IPS DF 4.7 (cell line): ENCODE measurements around the gene ACSL3.
A peak's percentile ranks its signal among the peaks of the same experiment; 100 is the strongest.
"Not testable (repeated sequence)": the region's sequence is repeated elsewhere in the genome, so short reads cannot be mapped to it uniquely, and the experiment has no call there.

ENCODE experiments used
- DNase-seq: peaks from one replicate; pipeline ENCODE4 v3.0.0-alpha.2; 2013; ENCODE audit warnings: low spot score; ENCODE audit errors: extremely low read depth

The ACSL3 gene

GRCh38 chr2:222907790-222908441, 47.1 kb downstream of the ACSL3 start:
- DNase-seq, result peak; percentile 30

DNA sequence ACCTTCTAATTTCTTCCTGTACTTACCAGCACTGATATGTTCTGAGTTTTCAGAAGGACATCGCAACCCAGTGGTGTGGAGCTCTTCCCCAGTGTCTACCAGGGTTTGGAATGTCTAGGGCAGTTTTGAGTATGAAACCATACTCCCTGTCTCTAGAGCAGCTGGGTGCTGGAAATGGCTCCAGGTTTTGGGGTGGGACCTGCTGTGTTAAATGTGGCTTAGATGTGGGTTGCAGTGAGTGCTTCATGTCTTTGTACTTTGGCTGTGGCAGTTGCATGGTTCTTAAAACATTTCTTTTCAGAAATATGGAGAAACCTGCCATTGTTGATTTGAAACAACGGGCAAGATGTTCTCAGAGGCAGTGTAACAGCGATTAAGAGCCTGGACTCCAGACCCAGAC, 48.5 kb downstream of the ACSL3 start:
- no peak for DNase-seq

GRCh38 chr2:222912117-222912516, 51.3 kb downstream of the ACSL3 start:
- DNase-seq, result no peak

- no peak for DNase-seq
Observed at GRCh38 chr2:222912776-222913175, 51.9 kb downstream of the ACSL3 start.

DNA sequence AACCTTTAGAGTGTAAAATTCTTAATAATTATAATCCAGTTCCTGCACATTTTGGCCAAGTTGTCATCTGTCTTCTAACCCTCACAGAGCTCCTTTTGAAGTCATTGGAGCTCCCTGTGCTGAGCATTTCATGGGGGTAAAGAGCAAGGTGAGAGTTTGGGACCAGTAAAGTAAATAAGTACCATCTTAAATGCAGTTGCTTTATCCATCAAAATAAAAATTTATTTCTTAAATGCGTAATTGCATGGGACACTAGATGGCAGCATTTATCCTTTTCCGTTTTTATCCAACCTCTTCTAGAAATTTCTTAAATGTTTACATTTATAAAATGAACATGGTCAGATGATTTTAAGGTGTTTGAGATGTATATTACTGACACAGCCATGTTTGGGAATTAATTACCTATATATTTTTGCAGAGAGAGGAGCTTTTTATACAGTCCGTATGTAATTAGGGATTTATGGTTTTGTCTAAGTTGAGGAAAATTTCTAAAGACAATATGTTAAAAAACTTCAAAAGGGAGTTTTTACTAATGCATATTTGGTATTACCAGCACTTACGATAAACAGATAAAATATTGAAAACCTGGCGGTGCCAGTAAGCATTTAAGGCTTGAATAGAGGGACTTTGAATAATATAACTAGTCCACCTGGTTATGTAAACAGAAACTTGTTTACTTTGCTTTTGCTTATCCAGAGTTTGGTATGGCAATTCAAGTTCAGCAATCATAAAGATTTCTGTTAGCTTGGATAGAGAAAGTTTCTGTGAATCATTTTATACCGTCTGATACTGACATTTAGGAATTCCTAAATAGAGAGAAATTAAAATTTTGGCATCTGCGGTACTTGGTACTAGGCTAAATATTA, 54.5 kb downstream of the ACSL3 start:
- no peak for DNase-seq

- no peak for DNase-seq
Observed at GRCh38 chr2:222916229-222917197, 55.7 kb downstream of the ACSL3 start.

DNA sequence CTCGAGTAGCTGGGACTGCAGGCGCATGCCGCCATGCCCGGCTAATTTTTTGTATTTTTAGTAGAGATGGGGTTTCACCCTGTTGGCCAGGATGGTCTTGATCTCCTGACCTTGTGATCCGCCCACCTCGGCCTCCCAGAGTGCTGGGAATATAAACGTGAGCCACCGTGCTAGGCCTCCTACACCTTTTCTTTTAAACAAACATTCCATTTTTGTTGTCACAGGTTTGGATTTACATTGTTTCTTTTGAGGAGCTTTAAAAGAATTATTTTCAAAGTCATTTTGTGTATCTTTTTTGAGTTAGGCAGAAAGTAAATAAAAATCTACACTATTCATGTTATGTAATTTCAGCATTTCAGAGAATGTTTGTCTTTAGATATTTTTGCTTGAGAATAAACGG, 56.4 kb downstream of the ACSL3 start:
- not testable (repeated sequence) for DNase-seq

GRCh38 chr2:222919841-222920526, 59.1 kb downstream of the ACSL3 start:
- DNase-seq, result no peak

GRCh38 chr2:222920657-222921186, 59.9 kb downstream of the ACSL3 start:
- no peak for DNase-seq

DNA sequence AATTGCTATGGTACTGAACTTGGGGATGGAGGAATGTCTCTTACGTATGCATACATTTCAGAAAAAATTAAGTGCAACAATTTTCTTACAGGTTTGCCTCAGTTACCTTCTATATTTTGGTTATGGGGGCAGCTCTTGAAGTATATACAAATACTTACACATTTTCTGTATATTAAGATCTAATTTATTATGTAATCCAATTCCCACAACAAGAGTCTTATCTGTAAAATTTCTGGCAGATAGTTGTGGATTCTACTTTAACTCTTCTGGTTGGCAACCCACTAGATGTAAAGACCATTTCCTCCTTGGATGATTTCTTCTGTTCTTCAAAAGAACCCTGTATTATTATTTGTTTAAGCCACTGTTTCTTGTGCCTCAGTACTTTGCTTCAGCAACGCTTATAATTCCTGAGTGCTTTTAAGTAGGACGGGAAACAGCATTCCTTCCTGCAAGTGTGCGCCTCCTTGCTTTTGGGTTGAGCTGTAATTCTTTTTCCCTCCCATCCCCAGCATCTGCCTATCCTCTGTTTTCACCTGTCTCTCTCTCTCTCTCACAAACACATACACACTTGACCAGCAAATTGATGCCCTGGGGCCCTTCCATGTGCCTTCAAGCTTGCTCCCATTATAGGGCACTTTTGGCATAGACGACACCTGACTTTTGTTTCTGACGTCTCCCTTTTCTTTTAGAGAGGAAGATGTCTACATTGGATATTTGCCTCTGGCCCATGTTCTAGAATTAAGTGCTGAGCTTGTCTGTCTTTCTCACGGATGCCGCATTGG, 61.4 kb downstream of the ACSL3 start:
- DNase-seq, result no peak

GRCh38 chr2:222926915-222927314, 66.1 kb downstream of the ACSL3 start:
- DNase-seq, result no peak

DNA sequence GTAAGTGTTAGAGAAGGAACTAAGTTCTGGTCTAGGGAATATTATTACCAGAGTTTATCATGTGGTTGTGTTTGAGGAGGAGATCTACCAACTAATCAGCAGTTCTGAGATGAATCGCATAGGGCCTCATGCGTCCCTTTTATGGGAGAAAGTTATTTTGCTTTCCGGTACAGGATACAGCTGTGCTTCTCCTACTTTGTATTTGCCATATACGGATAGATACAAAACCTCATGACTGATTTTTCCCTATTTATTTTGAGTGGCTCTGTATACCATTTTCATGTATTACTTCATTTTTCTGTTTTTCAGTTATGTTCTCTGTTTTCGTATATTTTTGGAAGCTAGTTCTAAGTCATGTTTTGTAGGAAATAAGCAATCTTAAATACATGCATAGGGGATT, 66.8 kb downstream of the ACSL3 start:
- no peak for DNase-seq

DNA sequence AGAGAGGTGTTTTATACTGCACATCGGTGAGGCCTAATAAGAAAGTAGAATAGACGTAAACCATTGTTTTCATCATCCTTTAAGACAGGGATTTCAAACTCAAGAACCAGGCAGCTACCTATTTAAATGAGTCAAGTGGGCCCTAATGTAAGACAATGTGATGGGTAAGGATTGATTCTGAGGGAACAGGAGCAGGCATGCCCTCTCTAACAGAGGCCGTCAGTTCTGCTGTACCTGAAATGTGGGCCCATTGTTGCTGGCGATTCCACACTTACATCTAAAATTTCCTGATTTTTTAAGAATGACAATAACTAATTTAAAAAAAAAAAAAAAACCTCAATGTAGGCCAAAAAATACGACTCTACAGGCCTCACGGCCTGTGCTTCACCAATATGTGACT, 67.5 kb downstream of the ACSL3 start:
- no peak for DNase-seq

- no peak for DNase-seq
Observed at GRCh38 chr2:222930862-222931261, 70.0 kb downstream of the ACSL3 start.

- no peak for DNase-seq
Observed at GRCh38 chr2:222931659-222932058, 70.8 kb downstream of the ACSL3 start.

GRCh38 chr2:222933458-222933857, 72.6 kb downstream of the ACSL3 start:
- DNase-seq, result no peak

- no peak for DNase-seq
Observed at GRCh38 chr2:222935688-222936298, 75.0 kb downstream of the ACSL3 start.

- DNase-seq, result no peak
Observed at GRCh38 chr2:222936705-222937104, 75.9 kb downstream of the ACSL3 start.

GRCh38 chr2:222938327-222938726, 77.5 kb downstream of the ACSL3 start:
- no peak for DNase-seq
